ENCODE data around the gene MAML3.

DNA sequence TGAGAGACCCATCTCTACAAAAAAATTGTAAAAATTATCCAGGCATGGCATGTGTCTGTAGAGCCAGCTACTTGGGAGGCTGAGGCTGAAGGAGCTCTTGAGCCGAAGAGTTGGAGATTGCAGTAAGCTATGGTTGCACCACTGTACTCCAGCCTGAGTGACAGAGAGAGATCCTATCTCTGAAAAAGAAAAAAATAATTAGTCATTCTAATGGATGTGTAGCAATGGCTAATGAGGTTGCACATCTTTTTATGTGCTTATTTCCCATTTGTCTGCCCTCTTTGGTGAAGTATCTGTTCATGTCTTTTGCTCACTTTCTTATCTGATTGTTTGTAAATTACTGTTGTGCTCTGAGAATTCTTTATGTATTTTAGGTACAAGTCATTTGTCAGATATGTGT is 19.0 kb upstream of the MAML3 start:
- no peak for TF ChIP-seq POLR2A (IDR thresholded peaks at IDR 0.05)
- TF ChIP-seq, protein P1, sequence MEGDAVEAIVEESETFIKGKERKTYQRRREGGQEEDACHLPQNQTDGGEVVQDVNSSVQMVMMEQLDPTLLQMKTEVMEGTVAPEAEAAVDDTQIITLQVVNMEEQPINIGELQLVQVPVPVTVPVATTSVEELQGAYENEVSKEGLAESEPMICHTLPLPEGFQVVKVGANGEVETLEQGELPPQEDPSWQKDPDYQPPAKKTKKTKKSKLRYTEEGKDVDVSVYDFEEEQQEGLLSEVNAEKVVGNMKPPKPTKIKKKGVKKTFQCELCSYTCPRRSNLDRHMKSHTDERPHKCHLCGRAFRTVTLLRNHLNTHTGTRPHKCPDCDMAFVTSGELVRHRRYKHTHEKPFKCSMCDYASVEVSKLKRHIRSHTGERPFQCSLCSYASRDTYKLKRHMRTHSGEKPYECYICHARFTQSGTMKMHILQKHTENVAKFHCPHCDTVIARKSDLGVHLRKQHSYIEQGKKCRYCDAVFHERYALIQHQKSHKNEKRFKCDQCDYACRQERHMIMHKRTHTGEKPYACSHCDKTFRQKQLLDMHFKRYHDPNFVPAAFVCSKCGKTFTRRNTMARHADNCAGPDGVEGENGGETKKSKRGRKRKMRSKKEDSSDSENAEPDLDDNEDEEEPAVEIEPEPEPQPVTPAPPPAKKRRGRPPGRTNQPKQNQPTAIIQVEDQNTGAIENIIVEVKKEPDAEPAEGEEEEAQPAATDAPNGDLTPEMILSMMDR (IDR thresholded peaks at IDR 0.05): no peak
